VCaP (cell line): Measurements from ENCODE around the gene ICAM4.
"Not testable (repeated sequence)": the region's sequence is repeated elsewhere in the genome, so short reads cannot be mapped to it uniquely, and the experiment has no call there.

Source experiments
- H3K27ac ChIP-seq: fragments of 450-650 bp; 2 replicates; pipeline ENCODE4 v1.5.1; 2017
- CTCF ChIP-seq: fragments of 450-650 bp; conservative IDR thresholded peaks from 2 replicates; pipeline ENCODE4 v1.5.1; 2017; ENCODE audit warnings: mild to moderate bottlenecking, moderate library complexity

The ICAM4 gene

GRCh38 chr19:10279737-10280442 is 6.9 kb upstream of the ICAM4 start:
- no peak overlapping the region for H3K27ac ChIP-seq
- TF ChIP-seq CTCF, result no peak

DNA sequence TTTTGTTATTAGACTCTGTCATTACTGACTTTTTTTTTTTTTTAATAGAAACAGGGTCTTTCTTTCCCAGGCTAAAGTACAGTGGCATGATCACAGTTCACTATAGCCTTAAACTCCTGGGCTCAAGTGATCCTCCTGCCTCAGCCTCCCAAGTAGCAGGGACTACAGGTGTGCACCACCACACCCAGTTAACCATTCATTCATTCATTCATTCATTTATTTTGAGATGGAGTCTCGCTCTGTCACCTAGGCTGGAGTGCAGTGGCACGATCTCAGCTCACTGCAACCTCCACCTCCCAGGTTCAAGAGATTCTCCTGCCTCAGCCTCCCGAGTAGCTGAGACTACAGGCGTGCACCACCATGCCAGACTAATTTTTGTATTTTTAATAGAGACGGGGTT is 4.7 kb upstream of the ICAM4 start:
- not testable (repeated sequence) for H3K27ac ChIP-seq

GRCh38 chr19:10283301-10284064 is 3.3 kb upstream of the ICAM4 start:
- H3K27ac ChIP-seq, result no peak overlapping the region
- TF ChIP-seq CTCF, result no peak

GRCh38 chr19:10284065-10284959 is 2.4 kb upstream of the ICAM4 start:
- no peak for TF ChIP-seq CTCF
- no peak overlapping the region for H3K27ac ChIP-seq

GRCh38 chr19:10284960-10285278 is 1.8 kb upstream of the ICAM4 start:
- H3K27ac ChIP-seq, result no peak overlapping the region
- no peak for TF ChIP-seq CTCF

- no peak for TF ChIP-seq CTCF
- no peak overlapping the region for H3K27ac ChIP-seq
Measured at GRCh38 chr19:10285393-10285792, 1.4 kb upstream of the ICAM4 start.

DNA sequence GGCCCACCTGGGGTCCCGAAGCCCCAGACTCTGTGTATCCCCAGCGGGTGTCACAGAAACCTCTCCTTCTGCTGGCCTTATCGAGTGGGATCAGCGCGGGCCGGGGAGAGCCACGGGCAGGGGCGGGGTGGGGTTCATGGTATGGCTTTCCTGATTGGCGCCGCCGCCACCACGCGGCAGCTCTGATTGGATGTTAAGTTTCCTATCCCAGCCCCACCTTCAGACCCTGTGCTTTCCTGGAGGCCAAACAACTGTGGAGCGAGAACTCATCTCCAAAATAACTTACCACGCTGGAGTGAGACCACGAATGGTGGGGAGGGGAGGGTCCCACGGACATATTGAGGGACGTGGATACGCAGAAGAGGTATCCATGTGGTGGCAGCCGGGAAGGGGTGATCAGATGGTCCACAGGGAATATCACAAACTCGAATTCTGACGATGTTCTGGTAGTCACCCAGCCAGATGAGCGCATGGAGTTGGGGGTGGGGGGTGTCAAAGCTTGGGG is 2.0 kb downstream of the ICAM4 start:
- H3K27ac ChIP-seq, result no peak overlapping the region; the same call in 1 of the 2 replicates
- TF ChIP-seq CTCF, result no peak
